Stomach smooth muscle (tissue), 2 donors: ENCODE results near the gene PLD2.

Source experiments
- H3K27ac ChIP-seq: one replicate; pipeline ENCODE4 v1.7.0; 2013; ENCODE audit warnings: mild to moderate bottlenecking, low read length, inconsistent platforms
- H3K27me3 ChIP-seq, 2 donors: one replicate each; pipeline ENCODE4 v1.7.0; 2013; ENCODE audit warnings: low read length in 2 of 2; ENCODE audit not compliant: insufficient read depth in 2 of 2, control insufficient read depth in 1 of 2
- H3K36me3 ChIP-seq, 2 donors: one replicate each; pipeline ENCODE4 v1.7.0; 2013; ENCODE audit warnings: low read length in 2 of 2; ENCODE audit not compliant: control insufficient read depth in 2 of 2, insufficient read depth in 2 of 2
- H3K4me1 ChIP-seq: one replicate; pipeline ENCODE4 v1.7.0; 2013; ENCODE audit warnings: low read length; ENCODE audit not compliant: control insufficient read depth, insufficient read depth
- H3K4me3 ChIP-seq, 2 donors: one replicate each; pipeline ENCODE4 v1.7.0; 2013; ENCODE audit warnings: low read length in 2 of 2
- H3K9ac ChIP-seq, 2 donors: one replicate each; pipeline ENCODE4 v1.7.0; 2013; ENCODE audit warnings: low read length in 2 of 2, mild to moderate bottlenecking in 1 of 2
- H3K9me3 ChIP-seq, 2 donors: one replicate each; pipeline ENCODE4 v1.7.0; 2013; ENCODE audit warnings: low read length in 2 of 2; ENCODE audit not compliant: control insufficient read depth in 2 of 2
- donor health status: healthy.
- donor health status: Pancreatic carcinoma.

Gene PLD2

DNA sequence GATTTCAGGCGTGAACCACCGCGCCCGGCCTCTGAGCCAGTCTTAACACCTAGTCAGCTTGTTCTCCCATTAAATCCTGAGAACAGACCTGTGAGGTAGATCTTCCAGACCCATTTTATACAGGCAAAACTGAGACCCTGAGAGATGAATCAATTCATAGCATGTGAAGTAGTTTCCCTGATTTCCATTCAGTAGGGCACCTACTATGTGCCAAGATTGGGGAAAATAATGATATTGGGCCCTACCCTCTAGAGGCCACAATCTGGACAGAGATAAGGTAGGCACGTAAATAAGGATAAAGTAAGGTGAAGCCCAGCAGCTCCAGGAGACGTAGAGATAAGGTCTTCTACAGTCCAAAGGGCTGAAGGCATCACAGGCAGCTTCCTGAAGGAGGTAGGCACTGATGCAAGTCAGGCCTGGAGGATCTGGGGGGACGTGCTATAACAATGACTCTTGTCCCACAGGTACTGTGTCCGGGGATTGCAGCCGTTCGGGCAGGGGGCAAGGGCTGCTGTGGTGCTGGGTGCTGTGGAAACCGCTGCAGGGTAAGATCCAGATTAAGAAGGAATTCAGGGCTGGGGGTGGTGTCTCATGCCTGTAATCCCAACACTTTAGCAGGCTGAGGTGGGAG, 26.5 kb upstream of the PLD2 start:
- no peak overlapping the region for H3K4me3 ChIP-seq
- peaks cover 5% of the 10 kb centered on the region for H3K4me1 ChIP-seq
- peaks cover 23% of the 10 kb centered on the region in 2 donors for H3K27me3 ChIP-seq
- H3K9ac ChIP-seq, result no peak overlapping the region
- H3K36me3 ChIP-seq, result no peaks in the 10 kb centered on the region
- H3K27ac ChIP-seq, result no peak overlapping the region
- H3K9me3 ChIP-seq, result no peaks in the 10 kb centered on the region

- H3K27me3 ChIP-seq, result peaks cover 27 to 28% of the 10 kb centered on the region in 2 donors
Measured at GRCh38 chr17:4782652-4783051, 24.3 kb upstream of the PLD2 start.

DNA sequence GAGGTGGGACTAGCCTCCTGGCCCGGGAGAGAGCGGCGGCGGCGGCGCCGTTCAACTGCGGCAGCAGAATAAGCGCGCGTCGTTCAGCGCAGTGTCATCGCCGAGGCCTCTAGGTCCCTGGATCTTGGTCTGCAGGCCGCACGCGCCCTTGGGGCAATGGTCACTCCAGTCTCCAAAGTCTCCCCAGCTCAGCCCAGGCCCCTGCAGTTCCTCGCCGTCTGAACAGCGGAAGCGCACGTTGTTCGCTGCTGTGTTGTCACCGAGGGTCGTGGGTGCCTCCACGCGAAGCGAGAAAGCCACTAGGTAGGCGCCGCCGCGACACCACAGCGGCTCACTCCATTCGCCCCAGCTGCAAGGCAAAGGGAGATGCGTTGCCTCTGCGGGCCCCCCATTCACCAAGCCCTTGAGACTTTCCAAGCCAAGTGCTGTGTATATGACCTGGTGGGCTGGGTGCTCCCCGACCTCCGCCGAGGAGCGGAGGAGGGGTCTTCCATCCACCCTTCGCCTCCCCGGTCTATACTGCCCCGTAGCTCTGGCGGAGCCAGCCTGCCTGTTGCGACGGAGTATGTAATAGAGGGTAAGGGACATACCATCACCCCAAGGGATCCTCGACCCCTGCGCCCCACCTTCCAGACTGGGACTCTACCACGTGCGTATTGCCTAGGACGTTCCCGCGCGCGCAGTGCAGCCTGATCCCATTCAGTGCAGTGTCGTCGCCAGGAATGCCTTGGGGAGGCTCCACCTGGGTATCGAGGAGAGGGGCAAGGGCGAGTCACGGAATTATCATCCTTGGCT, 21.4 kb upstream of the PLD2 start:
- Histone ChIP-seq H3K4me1 (peaks cover 32% of the 10 kb centered on the region), H3K27me3 (peaks cover 20 to 25% of the 10 kb centered on the region in 2 donors), H3K9ac (peak overlapping the region; percentile 21 to 24), H3K9me3 (no peaks in the 10 kb centered on the region), H3K36me3 (no peaks in the 10 kb centered on the region), H3K27ac (no peak overlapping the region), H3K4me3 (peak overlapping the region; percentile 68 to 75)

More at GRCh38 chr17:4782652-4783051, 24.3 kb upstream of the PLD2 start:
- no peak overlapping the region for H3K27ac ChIP-seq
- no peaks in the 10 kb centered on the region for H3K36me3 ChIP-seq
- H3K9me3 ChIP-seq, result no peaks in the 10 kb centered on the region
- peaks cover 19% of the 10 kb centered on the region for H3K4me1 ChIP-seq
- no peak overlapping the region for H3K4me3 ChIP-seq
- no peak overlapping the region for H3K9ac ChIP-seq

GRCh38 chr17:4786106-4786511, 20.8 kb upstream of the PLD2 start, which contains the start of gene VMO1:
TSS of gene VMO1 (minus strand) at chr17:4786364. CDS start at chr17:4786352, 12 bp downstream.
- H3K9ac ChIP-seq, result peak within 1 kb of the TSS; percentile 24 to 36
- H3K9me3 ChIP-seq, result no peaks in the 10 kb centered on the region
- H3K4me1 ChIP-seq, result peaks cover 35% of the 10 kb centered on the region
- H3K27ac ChIP-seq, result no peak within 1 kb of the TSS
- no peaks in the 10 kb centered on the region for H3K36me3 ChIP-seq
- H3K27me3 ChIP-seq, result peaks cover 17 to 22% of the 10 kb centered on the region in 2 donors
- H3K4me3 ChIP-seq, result peak within 1 kb of the TSS; percentile 68 to 75

GRCh38 chr17:4786516-4786915, 20.4 kb upstream of the PLD2 start:
- H3K36me3 ChIP-seq, result no peaks in the 10 kb centered on the region
- peak overlapping the region; percentile 68 to 75 for H3K4me3 ChIP-seq
- H3K4me1 ChIP-seq, result peaks cover 35% of the 10 kb centered on the region
- H3K27me3 ChIP-seq, result peaks cover 17 to 22% of the 10 kb centered on the region in 2 donors
- no peaks in the 10 kb centered on the region for H3K9me3 ChIP-seq
- peak overlapping the region; percentile 18 to 36 for H3K9ac ChIP-seq
- no peak overlapping the region for H3K27ac ChIP-seq

DNA sequence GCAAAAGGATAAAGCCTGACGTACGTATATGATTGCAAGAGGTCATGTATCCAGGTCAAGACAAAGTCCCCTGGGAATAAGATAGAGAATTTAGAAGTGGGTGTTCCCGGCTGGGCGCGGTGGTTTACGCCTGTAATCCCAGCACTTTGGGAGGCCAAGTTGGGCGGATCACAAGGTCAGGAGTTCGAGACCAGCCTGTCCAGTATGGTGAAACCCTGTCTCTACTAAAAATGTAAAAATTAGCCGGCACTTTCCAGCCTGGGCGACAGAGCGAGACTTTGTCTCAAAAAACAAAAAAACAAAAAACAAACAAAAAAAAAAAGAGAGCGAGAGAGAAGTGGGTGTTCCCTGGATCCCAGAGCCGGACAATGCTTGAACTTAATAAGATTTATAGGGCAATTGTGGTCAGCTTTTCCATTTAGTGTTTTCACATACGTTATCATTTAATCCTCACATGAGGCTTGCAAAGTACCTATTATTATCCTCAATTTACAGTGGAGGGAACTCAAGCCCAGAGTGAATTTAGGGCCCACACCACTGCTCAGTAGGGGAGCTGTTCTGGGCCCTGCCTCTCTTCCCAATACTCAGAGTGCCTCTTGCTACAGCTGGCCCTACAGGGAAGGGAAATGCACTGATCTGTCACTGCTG, 18.7 kb upstream of the PLD2 start:
- Histone ChIP-seq H3K4me3 (peak overlapping the region in 1 of 2 donors; percentile 86), H3K9me3 (no peaks in the 10 kb centered on the region), H3K9ac (peak overlapping the region in 1 of 2 donors; percentile 21), H3K4me1 (peaks cover 35% of the 10 kb centered on the region), H3K36me3 (no peaks in the 10 kb centered on the region), H3K27me3 (peaks cover 10 to 13% of the 10 kb centered on the region in 2 donors), H3K27ac (no peak overlapping the region)

DNA sequence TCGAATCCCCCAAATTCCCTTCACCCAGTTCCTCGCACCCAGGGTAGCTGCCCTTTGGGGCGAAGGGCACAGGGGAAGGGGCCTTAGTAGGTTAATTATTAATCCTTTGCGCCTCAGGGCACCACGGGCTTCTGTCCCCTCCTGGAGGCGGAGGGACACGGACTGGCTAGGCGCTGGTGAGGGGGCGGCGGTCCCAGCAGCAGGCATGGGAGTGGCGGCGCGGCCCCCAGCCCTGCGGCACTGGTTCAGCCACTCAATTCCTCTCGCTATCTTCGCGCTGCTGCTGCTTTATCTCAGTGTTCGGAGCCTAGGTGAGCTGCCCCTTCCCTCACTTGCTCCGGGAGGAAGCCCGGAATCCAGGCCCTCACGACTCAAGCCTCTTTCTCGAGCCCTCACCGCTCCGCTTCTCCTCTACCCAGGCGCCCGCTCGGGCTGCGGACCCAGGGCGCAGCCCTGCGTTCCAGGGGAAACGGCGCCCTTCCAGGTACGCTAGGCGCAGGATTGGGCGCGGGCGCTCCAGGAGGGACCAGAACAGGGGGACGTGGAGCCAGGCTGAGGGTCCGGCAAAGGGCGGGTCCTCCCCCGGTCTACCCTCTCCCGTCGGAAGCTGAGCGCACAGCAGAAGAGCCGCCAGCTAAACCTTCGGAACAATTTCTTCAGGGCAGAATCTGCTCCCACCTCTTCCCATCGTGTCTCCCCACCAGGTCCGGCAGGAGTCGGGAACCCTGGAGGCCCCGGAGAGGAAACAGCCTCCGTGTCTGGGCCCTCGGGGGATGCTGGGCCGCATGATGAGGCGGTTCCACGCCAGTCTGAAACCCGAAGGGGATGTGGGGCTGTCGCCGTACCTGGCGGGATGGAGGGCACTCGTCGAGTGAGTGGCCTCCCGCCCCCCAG, 17.9 kb upstream of the PLD2 start, which contains the start of gene GLTPD2:
Gene GLTPD2, plus strand, starts transcription at position 158 of the 894 bp plus-strand sequence. Its CDS starts 48 bp downstream, at position 206.
- peak within 1 kb of the TSS; percentile 84 for H3K27ac ChIP-seq
- peak within 1 kb of the TSS; percentile 77 to 86 for H3K4me3 ChIP-seq
- H3K9me3 ChIP-seq, result no peaks in the 10 kb centered on the region
- H3K27me3 ChIP-seq, result peaks cover 7 to 10% of the 10 kb centered on the region in 2 donors
- H3K4me1 ChIP-seq, result peaks cover 35% of the 10 kb centered on the region
- H3K36me3 ChIP-seq, result no peaks in the 10 kb centered on the region
- peak within 1 kb of the TSS; percentile 85 to 87 for H3K9ac ChIP-seq

DNA sequence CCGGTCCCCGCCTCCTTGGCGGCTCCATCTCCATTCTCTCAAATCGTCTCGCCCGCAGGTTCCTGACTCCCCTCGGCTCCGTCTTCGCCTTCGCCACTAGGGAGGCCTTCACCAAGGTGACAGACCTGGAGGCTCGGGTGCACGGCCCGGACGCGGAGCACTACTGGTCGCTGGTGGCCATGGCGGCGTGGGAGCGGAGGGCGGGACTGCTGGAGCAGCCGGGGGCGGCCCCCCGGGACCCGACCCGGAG, 17.3 kb upstream of the PLD2 start:
- Histone ChIP-seq H3K4me1 (peaks cover 35% of the 10 kb centered on the region), H3K27ac (peak overlapping the region; percentile 84), H3K27me3 (peaks cover 5 to 7% of the 10 kb centered on the region in 2 donors)

DNA sequence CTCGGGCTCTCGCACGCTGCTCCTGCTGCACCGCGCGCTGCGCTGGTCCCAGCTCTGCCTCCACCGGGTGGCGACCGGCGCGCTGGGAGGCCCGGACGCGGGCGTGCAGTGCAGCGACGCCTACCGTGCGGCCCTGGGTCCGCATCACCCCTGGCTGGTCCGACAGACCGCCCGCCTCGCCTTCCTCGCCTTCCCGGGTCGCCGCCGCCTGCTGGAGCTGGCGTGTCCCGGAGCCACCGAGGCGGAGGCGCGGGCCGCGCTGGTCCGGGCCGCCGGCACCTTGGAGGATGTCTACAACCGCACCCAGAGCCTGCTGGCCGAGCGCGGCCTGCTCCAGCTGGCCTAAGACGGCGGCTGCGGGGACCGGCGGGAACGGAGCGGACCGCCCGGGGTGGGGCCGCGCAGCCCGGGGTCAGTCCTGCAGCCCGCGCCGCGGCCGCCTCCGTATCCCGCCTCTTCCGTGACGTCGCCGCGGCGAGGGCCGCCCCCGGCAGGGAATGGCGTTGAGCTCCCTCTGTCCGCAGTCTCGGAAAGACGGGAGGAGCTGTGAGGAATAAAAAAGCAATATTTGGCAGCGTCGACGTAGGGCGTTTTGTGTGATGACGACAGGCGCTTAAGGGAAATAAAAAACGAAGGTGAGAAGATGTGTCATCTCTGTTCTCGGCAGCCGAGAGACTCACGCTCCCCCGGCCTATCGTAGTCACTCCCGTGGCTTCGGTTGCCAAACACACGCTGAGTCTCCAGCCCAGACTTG, 16.8 kb upstream of the PLD2 start:
- Histone ChIP-seq H3K9ac (peak overlapping the region; percentile 85 to 87), H3K36me3 (no peaks in the 10 kb centered on the region), H3K27ac (peak overlapping the region; percentile 84), H3K4me3 (peak overlapping the region; percentile 77 to 86), H3K9me3 (no peaks in the 10 kb centered on the region), H3K27me3 (peaks cover 3 to 7% of the 10 kb centered on the region in 2 donors), H3K4me1 (peaks cover 34% of the 10 kb centered on the region)

More for the DNA sequence above, 17.3 kb upstream of the PLD2 start:
- Histone ChIP-seq H3K36me3 (no peaks in the 10 kb centered on the region), H3K4me3 (peak overlapping the region; percentile 77 to 86), H3K9me3 (no peaks in the 10 kb centered on the region), H3K9ac (peak overlapping the region; percentile 85 to 87)
